ENCODE measurements around the gene CAMSAP1.

DNA sequence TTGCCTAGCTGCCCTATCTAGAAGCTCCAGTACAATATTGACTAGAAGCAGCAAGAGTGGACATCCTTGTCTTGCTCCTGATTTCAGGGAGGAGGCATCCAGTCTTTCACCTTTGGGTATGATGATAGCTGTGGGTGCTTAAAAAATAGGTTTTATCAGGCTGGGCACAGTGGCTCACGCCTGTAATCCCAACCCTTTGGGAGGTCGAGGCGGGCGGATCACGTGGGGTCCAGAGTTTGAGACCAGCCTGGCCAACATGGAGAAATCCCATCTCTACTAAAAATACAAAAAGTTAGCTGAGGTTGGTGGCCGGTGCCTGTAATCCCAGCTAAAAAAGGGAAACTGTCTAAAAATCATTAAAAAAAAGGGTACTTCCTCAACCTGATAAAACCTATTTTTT lies 2.0 kb upstream of the CAMSAP1 start:
- TF ChIP-seq, protein P1, sequence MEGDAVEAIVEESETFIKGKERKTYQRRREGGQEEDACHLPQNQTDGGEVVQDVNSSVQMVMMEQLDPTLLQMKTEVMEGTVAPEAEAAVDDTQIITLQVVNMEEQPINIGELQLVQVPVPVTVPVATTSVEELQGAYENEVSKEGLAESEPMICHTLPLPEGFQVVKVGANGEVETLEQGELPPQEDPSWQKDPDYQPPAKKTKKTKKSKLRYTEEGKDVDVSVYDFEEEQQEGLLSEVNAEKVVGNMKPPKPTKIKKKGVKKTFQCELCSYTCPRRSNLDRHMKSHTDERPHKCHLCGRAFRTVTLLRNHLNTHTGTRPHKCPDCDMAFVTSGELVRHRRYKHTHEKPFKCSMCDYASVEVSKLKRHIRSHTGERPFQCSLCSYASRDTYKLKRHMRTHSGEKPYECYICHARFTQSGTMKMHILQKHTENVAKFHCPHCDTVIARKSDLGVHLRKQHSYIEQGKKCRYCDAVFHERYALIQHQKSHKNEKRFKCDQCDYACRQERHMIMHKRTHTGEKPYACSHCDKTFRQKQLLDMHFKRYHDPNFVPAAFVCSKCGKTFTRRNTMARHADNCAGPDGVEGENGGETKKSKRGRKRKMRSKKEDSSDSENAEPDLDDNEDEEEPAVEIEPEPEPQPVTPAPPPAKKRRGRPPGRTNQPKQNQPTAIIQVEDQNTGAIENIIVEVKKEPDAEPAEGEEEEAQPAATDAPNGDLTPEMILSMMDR (IDR thresholded peaks at IDR 0.05; ENCODE audit: insufficient read depth, low read depth, low read length) = no peak
- TF ChIP-seq EZH2 (IDR thresholded peaks at IDR 0.05; ENCODE audit: insufficient read depth, low read length) = no peak
